ENCODE measurements around the gene EXOSC10.

DNA sequence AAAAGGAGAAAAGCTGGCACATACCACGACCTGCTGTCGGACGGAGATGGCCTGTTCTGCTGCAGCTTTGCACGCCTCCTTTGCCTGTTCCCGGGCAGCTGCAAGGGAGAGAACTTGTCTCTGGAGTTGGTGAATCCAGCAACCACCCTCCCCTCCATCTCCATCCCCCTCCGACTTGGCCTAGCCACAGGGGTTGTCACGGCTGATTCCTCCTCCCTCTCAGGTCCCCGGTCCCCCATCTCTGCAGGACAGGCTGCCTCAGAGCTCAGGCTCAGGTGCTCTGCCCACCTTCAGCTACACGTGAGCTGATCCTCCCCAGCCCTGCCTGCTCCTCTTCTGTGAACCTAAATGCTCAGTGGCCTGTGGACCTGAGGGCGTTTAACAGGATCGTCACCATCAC, 28.8 kb downstream of the EXOSC10 start:
- TF ChIP-seq, protein P1, sequence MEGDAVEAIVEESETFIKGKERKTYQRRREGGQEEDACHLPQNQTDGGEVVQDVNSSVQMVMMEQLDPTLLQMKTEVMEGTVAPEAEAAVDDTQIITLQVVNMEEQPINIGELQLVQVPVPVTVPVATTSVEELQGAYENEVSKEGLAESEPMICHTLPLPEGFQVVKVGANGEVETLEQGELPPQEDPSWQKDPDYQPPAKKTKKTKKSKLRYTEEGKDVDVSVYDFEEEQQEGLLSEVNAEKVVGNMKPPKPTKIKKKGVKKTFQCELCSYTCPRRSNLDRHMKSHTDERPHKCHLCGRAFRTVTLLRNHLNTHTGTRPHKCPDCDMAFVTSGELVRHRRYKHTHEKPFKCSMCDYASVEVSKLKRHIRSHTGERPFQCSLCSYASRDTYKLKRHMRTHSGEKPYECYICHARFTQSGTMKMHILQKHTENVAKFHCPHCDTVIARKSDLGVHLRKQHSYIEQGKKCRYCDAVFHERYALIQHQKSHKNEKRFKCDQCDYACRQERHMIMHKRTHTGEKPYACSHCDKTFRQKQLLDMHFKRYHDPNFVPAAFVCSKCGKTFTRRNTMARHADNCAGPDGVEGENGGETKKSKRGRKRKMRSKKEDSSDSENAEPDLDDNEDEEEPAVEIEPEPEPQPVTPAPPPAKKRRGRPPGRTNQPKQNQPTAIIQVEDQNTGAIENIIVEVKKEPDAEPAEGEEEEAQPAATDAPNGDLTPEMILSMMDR (IDR thresholded peaks at IDR 0.05; ENCODE audit: low read depth, low read length), result no peak
- no peak for TF ChIP-seq POLR2A (IDR thresholded peaks at IDR 0.05; ENCODE audit: extremely low read depth, insufficient read length)
- no peak for TF ChIP-seq MYC (IDR thresholded peaks at IDR 0.05; ENCODE audit: low read depth, low read length)

Data from NB4 (cell line).